Activated CD8-positive, alpha-beta memory T cell treated with anti-CD3 and anti-CD28 coated beads for 36 hours (primary cell): Measurements from ENCODE around the gene CSNK1D. TPM values are rescaled to one million over a fixed set of nuclear protein-coding genes. Genes with fewer than 3 reads are reported as not detected.
"Not testable (repeated sequence)": the region's sequence is repeated elsewhere in the genome, so short reads cannot be mapped to it uniquely, and the experiment has no call there.

Experiments used
- CTCF ChIA-PET: fragments of 350-600 bp; sonication (Branson Sonifier 250); formaldehyde crosslinking; loops from one replicate; lab custom pipeline; 2021; ENCODE audit warnings: antibody characterized with exemption; lab: Charles Lee
- POLR2A ChIA-PET: fragments of 350-600 bp; sonication (Branson Sonifier 250); formaldehyde crosslinking; loops from one replicate; lab custom pipeline; 2021; ENCODE audit warnings: antibody characterized with exemption; lab: Charles Lee
- total RNA-seq, 2 experiments: library from RNA; stranded (reverse); gene quantifications; one replicate each; pipeline ENCODE4 v1.2.3, GENCODE V29; 2021

Gene CSNK1D
- total RNA-seq, 2 experiments from 2014 or later = 128 to 129 TPM

- ChIA-PET POLR2A (no interaction called here), CTCF (no interaction called here)
Observed at GRCh38 chr17:82221341-82221902, 52.1 kb downstream of the CSNK1D start.

DNA sequence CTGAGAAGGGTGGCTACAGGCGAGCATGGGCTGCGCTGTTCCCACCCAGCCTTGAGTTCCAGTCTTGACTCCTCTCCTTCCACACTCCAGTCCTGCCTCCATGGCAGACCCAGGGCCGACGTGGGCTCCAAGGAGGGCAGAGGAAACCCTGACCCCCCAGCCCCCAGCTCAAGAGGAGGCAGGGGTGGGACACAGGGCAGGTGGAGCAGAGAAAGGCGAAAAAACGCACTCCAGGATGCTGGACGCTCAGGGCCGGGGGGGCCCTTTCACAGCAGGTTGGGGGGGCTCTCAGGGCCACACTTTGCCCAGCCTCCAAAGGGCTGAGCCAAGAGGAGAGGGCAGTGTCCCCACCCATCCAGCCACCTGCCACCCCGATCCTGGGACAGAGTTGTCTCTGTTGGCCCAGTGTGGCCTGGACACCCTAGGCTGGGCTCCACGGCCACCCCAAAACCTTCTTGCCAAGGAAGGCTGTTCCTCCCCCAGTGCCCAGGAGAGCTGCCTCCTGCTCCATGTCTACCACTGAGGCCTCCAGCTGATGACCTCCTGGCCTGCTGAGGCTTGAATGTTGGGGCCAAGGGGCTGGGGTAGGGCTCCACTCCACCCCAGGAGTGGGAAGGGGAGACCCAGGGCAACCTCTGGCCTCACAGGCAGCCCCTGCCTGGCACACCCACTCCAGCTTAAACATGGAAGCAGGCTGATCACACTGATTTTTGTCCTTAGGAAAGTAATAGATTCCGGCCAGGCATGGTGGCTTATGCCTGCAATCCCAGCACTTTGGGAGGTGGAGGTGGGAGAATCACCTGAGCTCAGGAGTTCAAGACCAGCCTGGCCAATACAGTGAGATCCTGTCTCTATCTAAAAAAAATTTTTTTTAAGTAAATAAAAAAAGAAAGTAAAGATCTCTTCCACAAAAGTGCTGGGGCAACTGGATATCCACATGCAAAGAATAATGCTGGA lies 53.5 kb downstream of the CSNK1D start:
- POLR2A ChIA-PET = interaction anchor here (0.6 kb wide), 1 partner anchor 1323 kb away, joined by 3 read pairs; no protein-coding TSS in a partner anchor
- CTCF ChIA-PET = interaction anchor here (1.0 kb wide), 1 partner anchor 10 kb away, joined by 3 read pairs; no protein-coding TSS in a partner anchor

DNA sequence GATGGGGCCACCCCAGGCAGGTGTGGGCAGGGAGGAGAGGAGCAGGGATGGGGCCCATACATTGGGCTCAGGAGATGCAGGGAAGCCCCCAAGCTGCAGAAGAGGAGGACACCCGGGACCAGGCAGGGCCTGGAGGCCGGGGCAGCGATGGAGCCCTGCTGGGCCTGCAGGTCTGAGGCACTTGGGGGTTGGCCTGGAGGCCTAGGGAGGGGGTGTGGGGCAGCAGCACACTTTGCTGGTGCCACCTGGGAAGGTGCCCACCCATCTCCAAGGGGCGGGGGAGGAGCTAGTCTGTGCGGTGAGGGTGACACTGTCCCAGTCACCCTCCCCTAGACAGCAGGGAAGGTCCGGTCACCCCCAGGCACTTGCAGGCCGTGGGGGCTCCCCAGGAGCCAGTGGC lies 54.4 kb downstream of the CSNK1D start:
- POLR2A ChIA-PET = no interaction called here
- CTCF ChIA-PET = no interaction called here

- ChIA-PET POLR2A (no interaction called here), CTCF (no interaction called here)
Observed at GRCh38 chr17:82218349-82219075, 55.0 kb downstream of the CSNK1D start.

GRCh38 chr17:82217530-82218204 lies 55.8 kb downstream of the CSNK1D start:
- ChIA-PET POLR2A (no interaction called here), CTCF (no interaction called here)

DNA sequence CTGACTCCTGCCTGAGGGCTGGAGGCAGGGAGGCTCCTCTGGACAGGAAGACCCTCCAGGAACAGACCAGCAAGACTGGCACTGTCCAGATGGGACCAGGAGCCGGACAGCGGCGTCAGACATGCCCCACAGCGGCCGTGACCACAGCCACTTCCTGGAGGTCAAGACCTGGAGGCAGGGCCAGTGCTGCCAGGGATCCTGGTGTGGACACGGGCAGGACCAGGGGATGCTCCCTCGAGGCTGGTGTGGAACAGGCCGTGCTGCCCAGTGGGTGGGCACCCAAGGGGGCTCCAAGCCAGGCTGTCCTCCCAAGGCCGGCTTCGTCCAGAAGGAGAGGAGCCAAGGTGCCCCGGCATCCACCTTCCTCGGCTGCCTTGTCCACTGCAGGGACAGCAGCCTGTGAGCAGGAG lies 56.4 kb downstream of the CSNK1D start:
- ChIA-PET POLR2A (no interaction called here), CTCF (interaction anchor here (1.0 kb wide), 1 partner anchor 22 kb away, joined by 3 read pairs; no protein-coding TSS in a partner anchor)

DNA sequence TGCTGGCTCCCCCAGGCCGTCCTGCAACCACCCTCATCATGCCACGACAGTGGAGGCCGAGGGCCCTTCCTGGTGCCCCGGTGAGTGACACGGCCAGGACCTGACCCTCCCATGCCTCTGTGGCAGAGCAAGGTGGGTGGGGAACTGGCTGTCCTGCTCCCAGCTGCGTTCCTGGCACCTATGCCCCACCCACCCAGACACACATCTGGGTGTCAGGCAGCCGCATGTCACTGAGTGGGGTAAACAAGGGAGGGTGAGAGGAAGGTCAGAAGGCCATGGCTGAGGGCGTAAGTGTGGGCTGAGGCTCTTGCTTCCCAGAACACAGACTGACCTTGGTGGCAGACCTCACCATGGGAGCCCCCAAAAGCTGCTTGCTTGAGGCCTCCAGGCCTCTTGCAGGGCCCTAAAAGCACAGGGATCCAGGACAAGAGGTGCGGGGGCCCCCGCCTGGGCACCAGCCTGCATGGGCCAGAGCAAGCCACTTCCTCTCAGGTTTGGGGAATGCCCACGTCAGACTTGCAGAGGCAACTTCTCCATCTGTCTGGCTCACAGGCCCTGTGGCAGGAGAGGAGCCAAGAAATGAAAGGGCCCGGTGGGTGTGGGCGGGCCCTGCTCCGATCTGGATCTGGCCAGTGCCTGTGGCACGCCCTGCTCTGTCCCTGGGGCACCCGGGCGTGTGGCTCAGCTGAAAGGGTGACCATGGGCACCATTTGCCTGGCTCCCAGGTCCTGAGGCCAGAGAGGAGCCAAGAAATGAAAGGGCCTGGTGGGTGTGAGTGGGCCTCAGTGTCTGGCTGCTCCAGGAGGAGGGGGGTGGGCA lies 57.0 kb downstream of the CSNK1D start:
- CTCF ChIA-PET = interaction anchor here (1.0 to 2.2 kb wide), 2 partner anchors 11 to 23 kb away, joined by 3 to 7 read pairs; no protein-coding TSS in a partner anchor
- POLR2A ChIA-PET = interaction anchor here (0.6 to 2.9 kb wide), 2 partner anchors 12 to 26 kb away, joined by 11 to 12 read pairs; partner anchors contain the start of gene SLC16A3

- POLR2A ChIA-PET = interaction anchor here (0.6 to 2.9 kb wide), 2 partner anchors 13 to 26 kb away, joined by 11 to 12 read pairs; partner anchors contain the start of gene SLC16A3
- CTCF ChIA-PET = interaction anchor here (2.2 kb wide), 1 partner anchor 10 kb away, joined by 7 read pairs; no protein-coding TSS in a partner anchor
Observed at GRCh38 chr17:82215972-82216300, 57.6 kb downstream of the CSNK1D start.

DNA sequence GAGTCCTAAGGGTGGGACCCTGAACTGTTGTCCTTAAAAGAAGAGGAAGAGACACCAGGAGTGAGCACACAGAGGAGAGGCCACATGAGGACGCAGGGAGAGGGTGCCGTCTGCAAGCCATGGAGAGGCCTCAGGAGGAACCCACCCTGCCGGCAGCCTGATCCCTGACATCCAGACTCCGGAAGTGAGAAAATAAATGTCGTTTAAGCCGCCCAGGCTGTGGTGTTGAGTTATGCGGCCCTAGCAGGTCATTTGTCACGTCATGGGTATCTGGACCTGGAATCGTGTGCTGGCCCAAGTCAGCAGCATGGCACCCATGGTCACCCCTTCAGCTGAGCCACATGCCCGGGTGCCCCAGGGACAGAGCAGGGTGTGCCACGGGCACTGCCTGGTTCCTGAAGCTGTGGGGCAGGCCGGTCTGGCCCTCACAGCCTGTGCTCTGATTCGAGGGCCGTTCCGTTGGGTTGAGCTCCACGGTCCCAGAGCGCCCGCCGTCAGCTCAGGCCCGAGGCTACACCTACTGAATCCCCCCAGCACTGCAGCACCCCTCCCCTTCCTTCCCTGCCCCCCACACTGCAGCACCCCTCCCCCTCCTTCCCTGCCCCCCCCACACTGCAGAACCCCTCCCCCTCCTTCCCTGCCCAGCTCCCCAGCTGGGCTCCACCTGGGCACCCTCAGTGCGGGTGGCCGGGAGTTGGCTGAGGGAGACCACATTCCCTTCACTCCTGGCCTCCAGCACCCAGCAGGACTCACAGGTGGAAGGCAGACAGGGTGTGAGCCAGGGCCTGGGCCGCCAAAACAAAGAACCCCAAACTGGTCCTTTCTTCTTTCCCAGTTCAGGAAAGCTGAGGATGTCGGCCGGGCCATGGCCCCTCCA lies 58.2 kb downstream of the CSNK1D start:
- POLR2A ChIA-PET = interaction anchor here (0.6 to 2.9 kb wide), 2 partner anchors 13 to 25 kb away, joined by 11 to 12 read pairs; partner anchors contain the start of gene SLC16A3
- CTCF ChIA-PET = interaction anchor here (2.2 kb wide), 1 partner anchor 9 kb away, joined by 7 read pairs; no protein-coding TSS in a partner anchor

DNA sequence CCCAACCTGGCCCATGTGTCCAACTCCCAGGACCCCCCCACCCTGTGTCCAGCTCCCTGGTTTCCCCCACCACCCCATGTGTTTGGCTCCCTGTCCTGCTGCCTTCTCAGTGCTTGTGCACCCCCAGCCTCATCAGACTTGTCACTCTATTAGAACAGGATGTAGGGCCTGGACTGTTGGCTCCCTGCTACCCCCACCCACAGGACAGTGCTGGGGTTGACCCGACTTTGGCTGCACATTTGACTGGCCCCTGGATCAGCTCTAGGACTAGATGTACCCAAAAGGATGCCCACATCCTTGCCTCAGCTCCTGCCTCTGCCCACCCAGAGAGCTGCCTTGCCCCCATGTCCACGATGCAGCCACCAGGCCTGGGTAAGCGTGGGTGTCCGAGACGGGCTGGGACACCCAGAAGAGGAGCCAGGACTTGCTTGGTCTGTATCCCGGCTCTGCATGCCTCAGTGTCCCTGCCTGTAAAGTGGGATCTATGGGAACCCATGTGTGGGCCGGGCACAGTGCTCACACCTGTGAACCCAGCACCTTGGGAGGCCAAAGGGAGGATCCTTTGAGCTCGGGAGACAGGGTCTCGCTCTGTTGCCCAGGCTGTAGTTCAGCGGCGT lies 59.4 kb downstream of the CSNK1D start:
- ChIA-PET CTCF (interaction anchor here (2.2 kb wide), 1 partner anchor 8 kb away, joined by 7 read pairs; no protein-coding TSS in a partner anchor), POLR2A (interaction anchor here (0.6 to 2.9 kb wide), 3 partner anchors 12 to 176 kb away, joined by 3 to 11 read pairs (median 7); partner anchors contain the start of genes DCXR and SLC16A3)

DNA sequence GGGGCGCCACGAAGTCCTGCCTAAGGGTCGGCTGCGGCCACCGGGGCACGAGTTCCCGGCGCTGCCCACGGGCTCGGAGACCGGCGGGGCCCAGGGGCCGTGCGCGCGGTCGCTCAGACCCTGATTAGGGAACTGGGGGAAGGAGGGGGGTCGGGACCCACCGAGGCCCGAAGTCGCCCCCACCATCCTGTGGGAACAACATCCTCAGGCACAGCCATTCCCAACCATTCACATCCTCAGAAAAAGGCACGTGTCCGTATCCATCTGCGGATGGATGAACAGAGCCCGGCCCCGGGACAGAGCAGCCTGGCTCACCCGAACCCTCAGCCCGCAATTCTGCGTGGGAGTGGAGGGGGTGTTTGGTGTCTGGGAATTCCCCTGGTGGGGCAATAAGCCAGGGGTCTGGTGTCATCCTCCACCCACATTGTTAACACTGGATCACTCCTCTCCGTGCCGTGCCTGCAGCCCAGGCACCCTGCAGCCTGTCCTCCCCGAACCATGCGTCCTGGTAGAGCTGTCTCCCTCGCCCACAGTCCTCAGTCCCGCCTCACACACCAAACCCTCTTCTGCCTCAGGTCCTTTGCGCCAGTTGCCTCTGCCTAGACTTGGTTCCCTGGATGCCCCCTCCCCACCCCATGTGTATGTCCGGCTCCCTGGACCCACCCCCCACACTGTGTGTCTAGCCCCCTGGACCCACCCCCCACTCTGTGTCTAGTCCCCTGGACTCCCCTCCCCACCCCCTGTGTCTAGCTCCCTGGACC lies 60.1 kb downstream of the CSNK1D start:
- POLR2A ChIA-PET = interaction anchor here (0.6 to 2.9 kb wide), 3 partner anchors 13 to 176 kb away, joined by 3 to 11 read pairs (median 7); partner anchors contain the start of genes DCXR and SLC16A3
- CTCF ChIA-PET = no interaction called here

DNA sequence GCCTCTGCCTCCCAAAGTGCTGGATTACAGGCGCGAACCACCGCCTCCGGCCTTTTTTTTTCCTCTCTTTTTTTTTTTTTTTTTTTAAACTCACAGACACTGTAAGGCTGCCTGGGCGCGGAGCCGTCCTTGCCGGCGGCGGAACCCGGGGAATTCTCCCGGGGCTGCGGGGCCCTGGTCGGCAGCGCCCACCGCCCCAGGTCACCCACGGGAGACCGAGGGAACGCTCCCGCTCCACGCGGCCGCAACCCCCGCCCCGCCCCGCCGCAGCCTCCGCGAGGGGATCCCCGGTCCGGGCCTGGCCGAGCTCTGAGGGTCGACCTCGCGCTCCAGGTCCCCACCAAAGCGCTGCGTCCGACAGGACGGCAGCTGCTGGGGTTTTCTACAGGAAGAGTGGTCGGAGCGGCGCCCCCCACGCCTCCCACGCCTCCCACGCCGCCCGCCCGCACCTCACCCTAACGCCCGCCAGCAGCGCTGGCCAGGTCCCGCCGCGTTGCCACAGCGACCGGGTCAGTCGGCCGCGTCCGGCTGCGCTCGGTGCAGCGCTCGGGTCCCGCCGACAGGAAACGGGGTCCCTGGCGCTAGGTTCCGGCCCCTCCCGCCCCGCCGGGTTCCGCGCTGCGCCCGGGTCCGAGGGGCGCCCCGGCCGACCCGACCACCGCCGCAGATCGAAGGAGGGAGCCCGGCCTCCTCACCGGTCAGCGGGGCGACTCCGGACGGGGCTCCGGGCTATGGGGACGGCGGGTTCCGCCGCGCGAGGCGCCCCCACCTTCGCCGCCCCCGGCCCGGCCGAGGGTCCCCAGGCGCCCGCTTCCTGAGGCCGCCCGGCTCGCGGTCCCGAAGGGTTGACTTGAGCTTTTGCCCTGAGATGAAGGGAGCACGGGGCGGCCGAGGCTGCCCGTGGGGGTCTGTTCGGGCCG lies 60.9 kb downstream of the CSNK1D start, which contains the start of gene CCDC57:
Gene CCDC57, minus strand, starts transcription at position 512 of the 920 bp plus-strand sequence. CDS start 10,898 bp downstream, outside the sequence.
- POLR2A ChIA-PET = interaction anchor here (1.0 to 1.2 kb wide), 3 partner anchors 12 to 107 kb away, joined by 4 to 5 read pairs (median 4); partner anchors contain the start of gene SLC16A3
- CTCF ChIA-PET = interaction anchor here (0.6 to 1.1 kb wide), 2 partner anchors 135 to 146 kb away, joined by 3 read pairs; no protein-coding TSS in a partner anchor

DNA sequence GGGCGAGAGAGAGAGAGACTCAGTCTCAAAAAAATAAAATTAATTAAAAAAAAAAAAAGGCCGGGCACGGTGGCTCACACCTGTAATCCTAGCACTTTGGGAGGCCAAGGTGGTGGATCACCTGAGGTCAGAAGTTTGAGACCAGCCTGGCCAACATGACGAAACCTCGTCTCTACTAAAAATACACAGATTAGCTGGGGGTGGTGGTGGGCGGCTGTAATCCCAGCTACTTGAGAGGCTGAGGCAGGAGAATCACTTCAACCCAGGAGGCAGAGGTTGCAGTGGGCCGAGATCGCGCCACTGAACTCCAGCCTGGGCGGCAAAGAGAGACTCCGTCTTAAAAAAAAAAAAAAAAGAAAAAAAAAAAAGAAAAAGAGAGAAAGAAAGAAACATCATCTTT lies 62.8 kb downstream of the CSNK1D start:
- CTCF ChIA-PET = not testable (repeated sequence)

More for the DNA sequence above, 62.8 kb downstream of the CSNK1D start:
- POLR2A ChIA-PET = not testable (repeated sequence)
